ENCODE results near the gene TMCO1.
"Not testable (repeated sequence)": the region's sequence is repeated elsewhere in the genome, so short reads cannot be mapped to it uniquely, and the experiment has no call there.

TMCO1 gene

DNA sequence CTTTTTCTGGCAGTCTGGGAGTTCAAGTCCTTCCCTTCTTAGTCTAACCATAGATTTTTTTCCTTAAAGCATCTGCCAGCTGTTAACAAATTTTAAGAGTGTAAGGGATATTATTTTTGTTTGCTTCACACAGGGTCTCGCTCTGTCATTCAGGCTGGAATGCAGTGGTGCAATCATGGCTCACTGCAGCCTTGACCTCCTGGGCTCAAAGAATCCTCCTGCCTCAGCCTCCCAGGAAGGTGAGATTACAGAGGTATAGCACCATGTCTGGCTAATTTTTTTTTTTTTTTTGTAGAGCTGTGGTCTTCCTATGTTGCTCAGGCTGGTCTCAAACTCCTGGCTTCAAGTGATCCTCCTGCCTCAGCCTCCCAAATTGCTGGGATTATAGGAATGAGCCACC lies 23.8 kb downstream of the TMCO1 start:
- DNase-seq: not testable (repeated sequence)

DNA sequence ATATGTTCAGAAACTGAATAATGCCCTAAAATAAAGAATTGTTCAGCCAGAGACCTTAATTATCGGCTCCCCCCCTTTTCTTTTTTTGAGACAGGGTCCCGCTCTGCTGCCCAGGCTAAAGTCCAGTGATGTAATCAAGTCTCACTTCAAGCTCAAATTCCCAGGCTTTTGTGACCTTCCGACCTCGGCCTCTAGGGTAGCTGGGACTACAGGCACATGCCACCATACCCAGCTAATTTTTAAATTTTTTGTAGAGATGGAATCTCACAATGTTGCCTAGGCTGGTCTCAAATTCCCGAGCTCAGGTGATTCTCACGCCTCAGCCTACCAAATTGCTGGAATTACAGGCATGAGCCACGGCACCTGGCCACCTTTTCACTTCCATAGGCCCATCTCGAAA lies 26.5 kb downstream of the TMCO1 start:
- no peak for DNase-seq

DNA sequence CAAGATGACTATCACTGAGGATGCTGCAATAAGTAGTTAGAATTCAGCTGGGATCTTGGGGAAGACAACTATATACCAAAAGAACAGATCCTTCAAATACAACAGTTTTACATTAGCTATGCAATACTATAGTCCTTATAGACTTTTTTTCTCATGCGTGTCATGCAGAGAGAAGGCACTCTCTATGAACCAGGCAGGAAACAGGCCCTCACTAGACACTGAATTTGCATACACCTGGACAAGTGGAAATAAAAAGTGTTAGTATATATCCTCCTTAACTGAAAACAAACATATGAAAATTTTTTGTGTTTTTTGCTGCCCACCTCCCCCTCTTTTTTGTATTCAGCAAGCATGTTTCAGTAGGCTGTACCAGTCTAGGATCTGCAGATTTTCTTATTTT lies 29.9 kb downstream of the TMCO1 start:
- no peak for DNase-seq

DNA sequence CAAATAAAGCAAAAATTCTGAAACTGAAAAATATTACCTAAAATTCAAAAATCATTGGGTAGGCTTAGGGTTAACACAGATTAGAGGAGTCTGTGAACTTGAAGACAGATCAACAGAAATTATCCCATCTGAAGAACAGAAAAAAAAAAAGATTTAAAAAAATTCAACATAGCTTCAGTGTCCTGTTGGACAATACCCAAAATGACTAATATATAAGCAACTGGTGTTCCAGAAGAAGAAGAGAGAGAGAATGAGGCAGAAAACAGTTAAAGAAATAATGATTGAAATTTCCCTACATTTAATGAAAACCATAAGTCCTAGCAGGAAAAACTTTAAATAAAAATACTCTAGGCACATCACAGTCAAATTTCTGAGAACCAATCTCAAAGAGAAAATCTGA lies 31.5 kb downstream of the TMCO1 start:
- DNase-seq: no peak

DNA sequence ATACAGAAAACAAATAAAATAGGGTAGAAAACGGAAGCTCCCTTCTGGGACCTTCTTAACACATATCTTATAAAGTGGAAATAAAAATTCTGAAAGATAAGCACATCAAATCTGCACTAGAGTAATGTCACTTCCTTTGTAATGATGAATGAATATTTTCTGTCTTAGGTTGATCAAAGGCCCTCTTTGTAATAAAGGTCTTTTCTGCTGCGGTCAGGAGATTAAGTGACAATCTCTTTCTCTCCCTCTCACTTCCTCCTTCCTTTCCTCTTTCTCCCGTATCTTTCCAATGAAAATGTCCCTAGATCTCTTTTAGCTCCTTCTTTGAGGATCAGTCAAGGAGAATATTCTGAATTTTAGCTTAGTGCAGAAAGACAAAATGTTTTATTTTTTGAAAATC lies 33.8 kb downstream of the TMCO1 start:
- DNase-seq: no peak

DNA sequence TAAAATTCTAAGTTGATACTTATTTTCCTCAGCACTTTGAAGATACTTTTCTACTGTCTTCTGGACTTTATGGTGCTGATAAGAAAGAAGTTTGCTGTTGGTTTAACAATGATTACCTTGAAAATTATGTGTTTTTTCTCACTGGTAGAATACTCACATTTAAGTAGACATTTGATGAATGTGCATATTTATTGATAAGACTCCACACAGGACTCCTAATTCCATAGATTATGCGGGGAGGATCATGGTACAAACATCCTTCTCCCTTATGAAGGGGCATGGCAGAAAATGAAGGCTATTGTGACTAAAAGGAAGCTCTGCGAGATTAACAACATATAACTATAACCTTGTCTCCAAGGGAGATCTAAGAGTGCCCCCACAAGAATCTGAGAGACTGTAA lies 41.8 kb downstream of the TMCO1 start:
- DNase-seq: no peak

DNA sequence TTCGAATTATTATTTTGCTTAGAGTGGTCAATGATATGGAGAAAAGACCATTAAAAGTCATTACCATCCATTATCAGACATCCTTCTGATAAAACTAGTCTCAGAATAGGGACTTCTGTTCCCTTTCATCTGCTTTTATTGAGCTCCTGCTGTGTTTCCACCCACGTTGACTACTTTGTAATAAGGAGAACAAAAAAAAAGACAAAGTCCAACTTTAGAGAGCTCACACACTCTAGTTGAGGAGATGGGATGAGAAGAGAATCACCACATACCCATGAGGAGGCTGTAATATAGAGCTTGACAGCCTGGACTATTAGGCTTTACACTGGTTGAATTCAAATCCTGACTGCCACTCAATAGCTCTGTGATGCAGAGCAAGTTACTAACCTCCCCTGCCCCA lies 42.5 kb downstream of the TMCO1 start:
- DNase-seq: no peak

DNA sequence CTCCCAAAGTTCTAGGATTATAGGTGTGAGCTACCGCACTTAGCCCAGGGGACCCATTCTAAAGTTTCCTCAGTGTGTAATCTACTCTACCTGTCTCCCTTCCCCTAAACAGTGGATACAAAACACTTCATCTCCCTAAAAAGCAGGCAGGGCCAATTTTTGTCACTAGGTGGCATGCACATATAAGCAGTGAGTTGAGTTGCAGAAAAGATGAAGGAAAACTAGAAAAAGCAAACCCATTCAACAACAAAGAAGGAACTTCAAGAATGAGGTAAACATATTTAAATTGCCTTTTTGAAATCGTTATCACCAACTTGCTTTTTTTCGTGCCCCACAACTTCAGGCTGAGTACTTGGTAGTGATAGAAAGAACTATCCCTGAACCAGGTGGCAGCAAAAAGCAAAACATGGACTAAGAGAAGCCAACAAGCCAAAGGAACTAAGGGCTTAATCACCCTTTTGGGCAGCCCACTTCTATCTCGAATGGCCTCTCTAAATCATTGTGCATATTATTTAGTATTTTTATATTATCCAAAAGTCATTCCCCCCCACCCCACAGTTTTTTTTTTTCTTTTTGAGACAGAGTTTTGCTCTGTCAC lies 50.7 kb downstream of the TMCO1 start:
- peak; percentile 28 to 37 for DNase-seq

DNA sequence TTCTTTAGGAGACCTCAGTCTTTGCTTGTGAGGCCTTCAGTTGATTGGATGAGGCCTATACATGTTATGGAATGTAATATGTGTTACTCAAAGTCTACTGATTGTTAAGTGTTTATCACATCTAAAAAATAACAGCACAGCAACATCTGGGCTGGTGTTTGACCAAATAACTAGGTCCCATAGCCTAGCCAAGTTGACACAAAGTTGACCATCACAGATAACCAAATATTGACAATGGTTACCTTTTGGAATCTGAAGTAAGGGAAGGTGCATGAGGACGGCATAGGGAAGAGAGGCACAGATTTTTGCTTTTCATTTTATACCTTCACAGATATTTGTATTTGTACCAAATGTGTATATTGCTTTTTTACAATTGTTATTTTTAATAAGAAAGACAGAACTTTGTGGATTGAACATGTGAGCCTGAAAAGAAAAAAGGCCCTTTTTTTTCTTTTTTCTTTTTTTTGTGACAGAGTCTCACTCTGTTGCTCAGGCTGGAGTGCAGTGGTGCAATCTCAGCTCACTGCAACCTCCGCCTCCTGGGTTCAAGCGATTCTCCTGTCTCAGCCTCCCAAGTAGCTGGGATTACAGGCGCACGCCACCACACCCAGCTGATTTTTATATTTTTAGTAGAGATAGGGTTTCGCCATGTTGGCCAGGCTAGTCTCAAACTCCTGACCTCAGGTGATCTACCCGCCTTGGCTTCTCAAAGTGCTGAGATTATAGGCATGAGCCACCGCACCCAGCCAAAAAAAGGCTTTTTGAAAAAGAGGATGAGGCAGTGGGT lies 52.2 kb downstream of the TMCO1 start:
- not testable (repeated sequence) for DNase-seq

DNA sequence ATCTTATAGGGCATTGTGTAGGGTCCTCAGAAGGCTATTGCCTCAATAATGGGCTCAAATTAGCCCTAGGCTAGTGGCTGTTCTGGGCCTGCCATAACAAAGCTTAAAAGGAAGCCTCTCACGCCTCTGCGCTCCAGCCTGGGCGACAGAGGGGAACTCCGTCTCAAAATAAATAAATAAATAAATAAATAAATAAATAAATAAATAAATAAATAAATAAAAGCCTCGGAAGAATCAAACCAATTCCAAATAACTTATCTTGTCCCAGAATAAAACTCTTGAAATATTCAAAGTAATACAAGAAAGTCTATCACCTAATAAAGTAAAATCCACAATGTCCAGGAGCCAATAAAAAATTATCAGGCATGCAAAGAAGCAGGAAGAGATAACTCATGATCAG lies 55.9 kb downstream of the TMCO1 start:
- no peak for DNase-seq

DNA sequence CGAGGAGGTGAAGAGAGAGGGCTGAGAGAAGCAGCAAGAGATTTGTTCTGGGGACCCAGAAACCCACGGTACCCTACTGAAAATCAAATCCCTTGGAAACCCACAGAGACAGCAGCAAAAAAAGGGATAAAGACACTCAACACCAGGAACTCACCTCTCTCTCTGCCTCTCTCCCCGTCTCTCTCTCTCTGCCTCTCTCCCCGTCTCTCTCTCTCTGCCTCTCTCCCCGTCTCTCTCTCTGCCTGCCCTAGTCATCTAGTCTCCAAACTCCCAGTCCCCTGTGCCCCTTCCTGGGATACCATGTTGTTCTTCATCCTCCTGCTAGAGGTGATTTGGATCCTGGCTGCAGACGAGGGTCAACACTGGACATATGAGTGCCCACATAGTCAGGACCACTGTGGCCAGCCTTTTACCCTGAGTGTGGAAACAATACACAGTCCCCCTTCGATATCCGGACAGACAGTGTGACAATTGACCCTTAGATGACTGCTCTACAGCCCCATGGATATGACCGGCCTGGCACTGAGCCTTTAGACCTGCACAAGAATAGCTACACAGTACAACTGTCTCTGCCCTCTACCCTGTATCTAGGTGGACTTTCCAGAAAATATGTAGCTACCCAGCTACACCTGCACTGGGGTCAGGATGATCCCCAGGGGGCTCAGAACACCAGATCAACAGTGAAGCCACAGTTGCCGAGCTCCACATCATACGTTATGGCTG lies 60.5 kb downstream of the TMCO1 start:
- no peak for DNase-seq

DNA sequence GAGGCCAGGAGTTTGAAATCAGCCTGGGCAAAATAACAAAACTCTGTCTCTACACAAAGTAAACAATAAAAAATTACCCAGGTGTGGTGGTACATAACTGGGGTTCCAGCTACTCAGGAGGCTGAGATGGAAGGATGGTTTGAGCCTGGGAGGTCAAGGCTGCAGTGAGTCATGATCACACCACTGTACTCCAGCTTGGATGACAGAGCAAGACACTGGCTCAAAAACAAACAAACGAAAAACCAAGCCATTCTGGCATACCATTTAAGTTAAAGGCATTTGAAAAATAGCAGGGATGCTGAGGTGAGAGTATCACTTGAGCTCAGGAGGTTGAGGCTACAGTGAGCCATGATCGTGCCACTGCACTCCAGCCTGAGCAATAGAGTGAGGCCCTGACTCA lies 65.0 kb downstream of the TMCO1 start:
- no peak for DNase-seq

DNA sequence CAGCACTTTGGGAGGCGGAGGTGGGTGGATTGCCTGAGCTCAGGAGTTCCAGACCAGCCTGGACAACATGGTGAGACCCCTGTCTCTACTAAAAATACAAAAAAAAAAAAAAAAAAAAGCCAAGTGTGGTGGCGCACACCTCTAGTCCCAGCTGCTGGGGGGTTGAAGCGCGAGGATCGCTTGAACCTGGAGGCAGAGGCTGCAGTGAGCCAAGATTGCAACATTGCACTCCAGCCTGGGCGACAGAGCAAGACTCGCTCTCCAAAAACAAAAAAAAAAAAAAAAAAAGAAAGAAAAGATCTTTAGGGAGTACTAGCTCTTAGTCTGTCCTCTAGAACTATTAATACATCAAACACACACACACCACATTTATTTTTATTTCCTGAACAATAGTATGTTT lies 66.7 kb downstream of the TMCO1 start:
- not testable (repeated sequence) for DNase-seq

DNA sequence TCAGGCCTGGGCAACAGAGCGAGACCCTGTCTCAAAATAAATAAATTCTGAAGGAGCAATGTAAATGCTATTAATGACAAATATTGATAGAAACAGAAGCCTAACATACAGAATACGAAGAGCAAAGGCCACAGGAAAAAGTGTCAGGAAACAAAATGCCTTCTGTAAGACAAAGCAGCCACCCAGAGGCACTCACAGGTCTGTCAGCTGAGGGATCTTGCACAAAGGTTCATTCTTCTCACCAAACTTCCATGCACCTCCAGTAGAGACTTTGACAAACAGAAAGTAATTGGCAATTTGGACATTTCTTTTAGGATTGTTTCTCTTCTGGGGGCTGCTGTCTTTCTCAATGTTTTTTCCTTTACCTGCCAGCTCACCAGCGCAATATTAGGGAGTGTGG lies 69.1 kb downstream of the TMCO1 start:
- no peak for DNase-seq

DNA sequence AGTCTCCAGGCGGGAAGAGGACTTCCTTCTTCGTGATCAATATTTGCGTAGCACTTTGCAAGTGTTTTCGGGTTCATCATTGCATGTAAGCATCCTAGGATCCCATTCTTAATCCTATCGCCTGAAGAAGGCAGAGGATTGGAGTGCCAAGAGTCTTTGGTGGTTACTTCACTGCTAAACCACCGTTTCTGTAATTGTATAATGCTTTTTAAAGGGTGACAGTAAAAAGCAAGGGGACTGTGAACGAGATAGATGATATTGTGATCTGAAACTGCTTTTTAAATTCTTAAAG lies 70.0 kb downstream of the TMCO1 start:
- no peak for DNase-seq

DNA sequence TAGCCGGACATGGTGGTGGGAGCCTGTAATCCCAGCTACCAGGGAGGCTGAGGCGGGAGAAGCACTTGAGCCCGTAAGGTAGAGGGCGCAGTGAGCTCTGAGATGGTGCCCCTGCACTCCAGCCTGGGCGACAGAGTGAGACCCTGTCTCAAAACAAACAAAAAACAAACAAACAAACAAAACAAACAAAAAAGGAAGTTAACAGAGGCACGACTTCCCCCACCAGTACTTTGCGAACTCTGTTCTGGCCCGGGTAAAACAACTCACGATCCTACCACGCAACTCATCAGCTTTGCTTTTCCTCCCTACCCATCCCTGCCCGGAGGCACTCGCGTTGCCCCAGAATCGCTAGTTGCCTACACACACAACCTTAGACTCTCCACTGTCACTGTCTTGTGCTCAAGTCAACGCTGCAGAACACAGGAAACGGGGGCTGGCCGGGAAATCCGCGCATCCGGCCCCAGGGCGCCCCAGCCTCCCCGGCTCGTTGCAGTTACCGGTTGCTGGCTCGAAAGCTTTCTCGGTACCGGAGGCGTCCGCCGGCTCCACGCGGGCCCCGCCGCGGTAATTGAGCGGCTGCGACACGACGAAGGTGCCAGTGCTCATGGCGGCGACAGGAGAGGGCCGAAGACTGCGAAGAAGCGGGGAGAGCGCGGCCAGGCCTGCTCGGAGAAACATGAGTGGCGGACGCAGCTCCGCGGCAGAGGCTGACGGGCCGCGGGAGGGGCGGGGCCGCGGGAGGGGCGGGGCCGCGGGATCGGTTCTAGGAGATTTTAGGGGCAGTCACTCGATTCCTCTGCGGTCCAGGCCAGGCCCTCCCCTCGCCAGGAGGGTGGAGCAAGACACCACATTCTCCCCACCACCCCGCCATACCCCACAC lies 70.5 kb downstream of the TMCO1 start, which contains the start of gene ALDH9A1:
TSS of gene ALDH9A1 (minus strand) at position 682 of the 880 bp plus-strand sequence. CDS start at position 678, 4 bp downstream.
- peak; percentile 87 to 88 for DNase-seq

DNA sequence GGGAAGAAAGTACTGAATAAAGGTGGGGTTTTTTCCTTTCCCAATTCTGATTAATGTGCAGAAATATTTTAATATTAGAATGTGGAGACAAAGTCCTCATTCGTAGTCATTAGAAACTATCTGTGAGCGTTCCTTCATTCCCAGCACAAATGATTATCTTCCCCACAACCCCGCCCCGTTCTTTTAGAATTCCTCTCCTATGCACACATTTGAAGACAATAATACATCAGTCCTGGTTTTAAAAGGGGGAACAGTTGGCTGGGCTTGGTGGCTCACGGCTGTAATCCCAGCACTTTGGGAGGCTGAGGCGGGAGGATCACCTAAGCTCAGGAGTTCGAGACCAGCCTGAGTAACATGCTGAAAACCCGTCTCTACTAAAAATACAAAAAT lies 71.2 kb downstream of the TMCO1 start:
- DNase-seq: no peak

DNA sequence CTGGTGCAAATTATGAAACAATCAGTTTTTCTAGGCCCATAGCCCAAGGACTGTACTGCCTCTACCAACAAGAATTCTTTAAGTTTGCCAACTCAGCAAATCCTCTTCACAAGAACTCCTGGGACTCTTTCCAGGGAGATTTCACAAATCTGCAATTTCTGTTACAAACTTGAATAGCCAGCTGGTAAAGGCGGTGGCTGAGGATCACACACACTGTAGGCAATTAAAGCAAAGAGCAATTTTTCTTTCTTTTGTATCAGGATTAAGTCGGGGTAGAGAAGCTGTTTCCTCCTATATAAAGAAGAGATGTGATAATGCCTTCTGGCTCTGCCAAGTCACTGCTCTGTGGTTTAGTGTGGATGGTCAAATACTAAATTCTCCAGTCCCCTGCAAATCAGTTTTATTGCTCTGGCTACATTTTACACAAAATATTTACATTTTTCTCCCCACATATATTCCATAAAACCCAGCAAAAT lies 72.0 kb downstream of the TMCO1 start:
- no peak for DNase-seq

DNA sequence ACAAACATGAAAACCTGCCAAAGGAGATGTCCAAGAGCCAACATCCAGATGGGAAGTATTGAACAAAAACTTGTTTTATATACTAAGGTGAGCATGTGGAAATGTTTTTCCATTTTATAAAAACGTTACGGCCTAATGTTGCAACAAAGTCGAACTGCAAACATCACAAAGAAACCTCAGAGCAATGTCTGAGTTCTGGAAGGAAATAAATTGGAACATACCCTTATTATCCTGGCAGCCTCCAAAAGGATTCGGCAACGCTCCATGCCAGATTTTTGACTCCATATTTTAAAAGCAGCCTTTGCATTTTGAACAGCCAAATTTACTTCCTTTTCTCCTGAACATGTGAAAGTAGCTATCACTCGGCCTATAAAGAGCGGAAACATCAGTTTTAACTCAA lies 73.6 kb downstream of the TMCO1 start:
- DNase-seq: no peak

DNA sequence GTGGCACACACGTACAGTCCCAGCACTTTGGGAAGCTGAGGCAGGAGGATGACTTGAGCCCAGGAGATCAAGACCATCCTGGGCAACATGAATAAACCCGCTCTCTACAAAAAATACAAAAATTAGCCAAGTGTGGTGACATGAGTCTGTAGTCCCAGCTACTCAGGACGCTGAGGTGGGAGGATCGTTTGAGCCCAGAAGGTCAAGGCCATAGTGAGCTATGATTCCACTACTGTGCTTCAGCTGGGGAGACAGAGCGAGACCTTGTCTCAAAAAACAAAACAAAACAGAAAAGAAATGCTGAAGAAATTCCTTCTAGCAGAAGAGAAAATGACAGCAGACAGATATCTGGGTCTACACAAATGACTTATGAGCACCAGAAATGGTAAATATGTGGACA lies 80.6 kb downstream of the TMCO1 start:
- DNase-seq: no peak

DNA sequence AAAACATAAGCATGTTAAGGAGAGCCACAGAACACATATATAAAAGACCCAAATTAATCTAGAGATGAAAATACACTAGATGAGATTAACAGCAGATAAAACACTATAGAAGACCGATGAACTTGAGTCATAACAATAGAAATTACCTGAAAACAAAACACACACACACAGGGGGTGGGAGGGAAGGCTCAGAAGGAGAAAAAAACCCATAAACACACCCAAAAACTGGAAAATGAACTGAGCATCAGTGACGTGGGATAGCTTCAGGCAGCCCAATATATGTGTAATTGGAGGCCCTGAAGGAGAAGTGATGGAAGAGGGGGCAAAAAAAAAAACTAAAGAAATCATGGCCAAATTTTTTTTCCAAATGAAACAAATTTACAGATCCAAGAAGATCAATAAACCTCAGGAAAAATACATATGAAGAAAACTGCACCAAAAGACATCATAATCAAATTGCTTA lies 81.7 kb downstream of the TMCO1 start:
- DNase-seq: no peak

DNA sequence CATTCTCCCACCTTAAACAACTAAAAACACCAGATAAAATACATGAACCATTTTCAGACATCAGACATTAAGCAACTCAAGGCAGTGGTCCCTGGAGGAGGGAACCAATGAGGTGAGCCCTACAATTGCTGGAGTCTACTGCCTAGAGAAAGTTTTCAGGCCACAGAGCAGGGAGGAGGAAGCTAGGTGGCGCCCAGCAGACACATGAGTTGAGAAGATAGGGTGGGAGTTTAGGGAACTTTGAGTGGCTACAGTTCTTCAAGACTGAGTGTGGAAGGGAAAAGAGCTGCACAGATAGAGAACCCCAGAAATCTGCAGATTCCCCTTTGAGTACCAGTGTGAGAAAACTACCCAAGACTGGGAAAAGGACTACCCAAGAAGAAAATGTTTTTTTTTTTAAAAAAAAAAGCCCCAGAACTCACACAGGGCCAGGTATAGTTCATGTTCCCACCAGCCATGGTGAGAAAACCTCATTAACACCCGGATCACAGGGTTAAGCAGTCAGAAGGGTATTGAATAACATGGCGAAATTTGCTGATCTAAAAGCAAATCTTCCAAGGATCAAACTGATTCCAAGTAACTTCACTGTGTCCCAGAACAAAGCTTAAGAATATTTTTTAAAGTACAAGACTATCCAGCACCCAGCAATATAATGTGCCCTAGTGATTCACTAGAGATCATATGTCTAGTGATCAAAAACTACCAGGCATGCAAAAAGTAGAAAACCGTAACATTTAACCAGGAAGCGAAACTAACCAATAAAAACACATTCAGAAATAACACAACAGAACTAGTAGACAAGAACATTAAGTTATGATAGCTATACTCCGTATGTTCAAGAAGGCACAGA lies 82.3 kb downstream of the TMCO1 start:
- DNase-seq: peak in 1 of 2 donors; percentile 6

All from CD4-positive, alpha-beta T cell treated with Interleukin-1 beta for 1 hour (primary cell).